ENCODE measurements around the gene SOST.

The SOST gene

DNA sequence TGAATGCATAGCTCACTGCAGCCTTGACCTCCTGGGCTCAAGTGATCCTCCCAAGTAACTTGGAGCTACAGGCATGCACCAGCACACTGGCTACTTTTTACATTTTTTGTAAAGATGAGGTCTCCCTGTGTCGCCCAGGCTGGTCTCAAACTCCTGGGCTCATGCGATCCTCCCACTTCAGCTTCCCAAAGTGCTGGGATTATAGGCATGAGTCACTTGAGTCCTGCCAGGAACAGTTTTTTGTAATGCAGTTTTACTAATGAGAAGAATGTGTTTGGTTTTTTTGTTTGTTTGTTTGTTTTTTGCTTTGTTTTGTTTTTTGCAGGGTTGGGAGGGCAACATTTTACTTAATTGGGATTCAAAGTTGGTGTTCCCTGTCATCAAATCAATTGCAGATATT is 22.2 kb downstream of the SOST start:
- no peak for TF ChIP-seq POLR2AphosphoS5 (IDR thresholded peaks at IDR 0.05; ENCODE audit: low read depth, low read length)
- TF ChIP-seq TAF1 (IDR thresholded peaks at IDR 0.05; ENCODE audit: borderline replicate concordance, insufficient read depth, low read length) = no peak
- TF ChIP-seq FOXP2 (optimal IDR thresholded peaks at IDR 0.05; ENCODE audit: borderline replicate concordance, extremely low read depth, extremely low read length, insufficient read depth) = no peak
- no peak for TF ChIP-seq SIN3A (IDR thresholded peaks at IDR 0.05; ENCODE audit: borderline replicate concordance, insufficient read depth, low read length)
- TF ChIP-seq, protein P1, sequence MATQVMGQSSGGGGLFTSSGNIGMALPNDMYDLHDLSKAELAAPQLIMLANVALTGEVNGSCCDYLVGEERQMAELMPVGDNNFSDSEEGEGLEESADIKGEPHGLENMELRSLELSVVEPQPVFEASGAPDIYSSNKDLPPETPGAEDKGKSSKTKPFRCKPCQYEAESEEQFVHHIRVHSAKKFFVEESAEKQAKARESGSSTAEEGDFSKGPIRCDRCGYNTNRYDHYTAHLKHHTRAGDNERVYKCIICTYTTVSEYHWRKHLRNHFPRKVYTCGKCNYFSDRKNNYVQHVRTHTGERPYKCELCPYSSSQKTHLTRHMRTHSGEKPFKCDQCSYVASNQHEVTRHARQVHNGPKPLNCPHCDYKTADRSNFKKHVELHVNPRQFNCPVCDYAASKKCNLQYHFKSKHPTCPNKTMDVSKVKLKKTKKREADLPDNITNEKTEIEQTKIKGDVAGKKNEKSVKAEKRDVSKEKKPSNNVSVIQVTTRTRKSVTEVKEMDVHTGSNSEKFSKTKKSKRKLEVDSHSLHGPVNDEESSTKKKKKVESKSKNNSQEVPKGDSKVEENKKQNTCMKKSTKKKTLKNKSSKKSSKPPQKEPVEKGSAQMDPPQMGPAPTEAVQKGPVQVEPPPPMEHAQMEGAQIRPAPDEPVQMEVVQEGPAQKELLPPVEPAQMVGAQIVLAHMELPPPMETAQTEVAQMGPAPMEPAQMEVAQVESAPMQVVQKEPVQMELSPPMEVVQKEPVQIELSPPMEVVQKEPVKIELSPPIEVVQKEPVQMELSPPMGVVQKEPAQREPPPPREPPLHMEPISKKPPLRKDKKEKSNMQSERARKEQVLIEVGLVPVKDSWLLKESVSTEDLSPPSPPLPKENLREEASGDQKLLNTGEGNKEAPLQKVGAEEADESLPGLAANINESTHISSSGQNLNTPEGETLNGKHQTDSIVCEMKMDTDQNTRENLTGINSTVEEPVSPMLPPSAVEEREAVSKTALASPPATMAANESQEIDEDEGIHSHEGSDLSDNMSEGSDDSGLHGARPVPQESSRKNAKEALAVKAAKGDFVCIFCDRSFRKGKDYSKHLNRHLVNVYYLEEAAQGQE (IDR thresholded peaks at IDR 0.05; ENCODE audit: insufficient read depth in 1 of 2, low read depth in 2 of 2, low read length in 2 of 2) = no peak

DNA sequence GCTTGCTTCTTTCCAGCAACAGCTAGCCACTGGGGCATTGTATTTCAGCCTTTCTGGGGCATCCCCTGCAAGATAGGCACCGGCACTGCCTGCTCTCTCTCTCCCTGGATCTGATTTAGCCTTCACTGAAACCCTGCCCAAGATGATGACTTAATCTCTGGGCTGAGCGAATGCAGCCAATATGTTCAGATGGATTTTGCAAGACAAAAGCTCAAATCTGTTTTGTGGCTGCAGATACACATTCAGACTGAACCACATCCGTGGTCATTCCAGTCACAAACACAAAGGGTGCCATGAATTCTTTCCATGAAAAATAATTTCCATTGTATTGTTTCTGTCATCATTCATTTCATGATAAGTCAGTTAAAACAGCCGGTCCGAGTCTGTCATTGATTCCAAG is 24.2 kb downstream of the SOST start:
- no peak for TF ChIP-seq TAF1 (IDR thresholded peaks at IDR 0.05; ENCODE audit: borderline replicate concordance, insufficient read depth, low read length)
- no peak for TF ChIP-seq POLR2AphosphoS5 (IDR thresholded peaks at IDR 0.05; ENCODE audit: low read depth, low read length)
- no peak for TF ChIP-seq SIN3A (IDR thresholded peaks at IDR 0.05; ENCODE audit: borderline replicate concordance, insufficient read depth, low read length)
- TF ChIP-seq, protein P1 (IDR thresholded peaks at IDR 0.05; ENCODE audit: insufficient read depth in 1 of 2, low read depth in 2 of 2, low read length in 2 of 2) = no peak
- no peak for TF ChIP-seq FOXP2 (optimal IDR thresholded peaks at IDR 0.05; ENCODE audit: borderline replicate concordance, extremely low read depth, extremely low read length, insufficient read depth)

DNA sequence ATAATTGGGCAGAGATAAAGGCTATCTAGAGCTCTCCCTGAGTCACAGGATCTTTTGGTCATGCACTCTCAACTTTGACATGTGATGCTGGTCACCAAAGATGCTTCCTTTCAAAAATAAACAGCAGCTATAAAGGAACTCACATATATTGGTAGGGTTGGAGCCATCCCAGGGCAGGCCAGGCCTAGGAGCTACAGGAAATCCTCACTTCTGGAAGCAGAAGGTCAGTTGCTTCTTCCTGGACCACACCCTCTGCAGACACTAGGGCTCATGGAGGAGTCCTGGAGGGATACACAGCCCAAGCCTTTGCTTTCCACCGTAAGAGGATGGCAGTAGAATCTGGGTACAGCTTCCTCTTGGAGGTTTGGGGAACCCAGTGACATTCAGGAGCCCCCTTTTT is 24.6 kb downstream of the SOST start:
- TF ChIP-seq POLR2AphosphoS5 (IDR thresholded peaks at IDR 0.05; ENCODE audit: low read depth, low read length) = no peak
- no peak for TF ChIP-seq TAF1 (IDR thresholded peaks at IDR 0.05; ENCODE audit: borderline replicate concordance, insufficient read depth, low read length)
- TF ChIP-seq FOXP2 (optimal IDR thresholded peaks at IDR 0.05; ENCODE audit: borderline replicate concordance, extremely low read depth, extremely low read length, insufficient read depth) = no peak
- no peak for TF ChIP-seq SIN3A (IDR thresholded peaks at IDR 0.05; ENCODE audit: borderline replicate concordance, insufficient read depth, low read length)

DNA sequence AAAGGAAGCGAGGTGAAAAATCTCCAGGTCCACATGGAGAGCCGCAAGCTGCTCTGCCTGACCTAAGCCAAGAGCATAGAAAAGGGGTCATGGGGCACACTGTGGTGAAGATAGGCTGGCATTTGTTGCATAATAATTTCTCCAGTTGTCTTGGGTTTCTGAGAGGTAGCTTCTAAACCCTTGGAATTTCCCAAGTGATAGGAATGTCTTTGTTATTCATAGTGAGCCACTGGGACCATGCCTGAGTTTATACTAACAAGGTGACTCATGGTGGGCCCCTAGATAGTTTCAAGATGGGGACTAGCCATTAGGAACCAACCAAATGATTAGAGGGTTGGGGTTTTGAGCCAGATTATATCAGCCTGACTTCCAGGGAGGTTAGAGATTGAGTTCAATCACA is 25.6 kb downstream of the SOST start:
- TF ChIP-seq SIN3A (IDR thresholded peaks at IDR 0.05; ENCODE audit: borderline replicate concordance, insufficient read depth, low read length) (no peak), TAF1 (IDR thresholded peaks at IDR 0.05; ENCODE audit: borderline replicate concordance, insufficient read depth, low read length) (no peak)
- TF ChIP-seq, protein P1 (IDR thresholded peaks at IDR 0.05; ENCODE audit: insufficient read depth in 1 of 2, low read depth in 2 of 2, low read length in 2 of 2) = no peak

DNA sequence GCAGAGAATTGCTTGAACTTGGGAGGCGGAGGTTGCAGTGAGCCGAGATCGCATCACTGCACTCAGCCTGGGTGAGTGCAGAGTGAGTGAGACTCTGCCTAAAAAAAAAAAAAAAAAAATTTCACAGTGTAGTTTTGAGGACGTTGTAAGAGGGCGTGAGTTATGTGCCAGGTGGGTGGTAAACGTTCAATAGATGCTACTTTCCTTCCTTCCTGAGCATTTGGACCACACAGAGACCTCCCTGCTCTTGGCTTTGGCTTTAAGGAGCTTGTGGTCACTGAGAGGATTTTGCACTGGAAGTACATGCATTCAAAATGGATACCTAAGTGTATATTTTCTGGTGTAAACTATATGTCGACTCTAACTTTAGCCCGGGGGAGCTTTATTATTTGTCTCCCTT is 30.5 kb downstream of the SOST start:
- TF ChIP-seq FOXP2 (optimal IDR thresholded peaks at IDR 0.05; ENCODE audit: borderline replicate concordance, extremely low read depth, extremely low read length, insufficient read depth) (no peak), SIN3A (IDR thresholded peaks at IDR 0.05; ENCODE audit: borderline replicate concordance, insufficient read depth, low read length) (no peak), TAF1 (IDR thresholded peaks at IDR 0.05; ENCODE audit: borderline replicate concordance, insufficient read depth, low read length) (no peak), POLR2AphosphoS5 (IDR thresholded peaks at IDR 0.05; ENCODE audit: low read depth, low read length) (no peak)
- TF ChIP-seq, protein P1 (IDR thresholded peaks at IDR 0.05; ENCODE audit: insufficient read depth in 1 of 2, low read depth in 2 of 2, low read length in 2 of 2) = no peak

Measured in PFSK-1 (cell line).